Measurements from ENCODE around the gene GRID1.

DNA sequence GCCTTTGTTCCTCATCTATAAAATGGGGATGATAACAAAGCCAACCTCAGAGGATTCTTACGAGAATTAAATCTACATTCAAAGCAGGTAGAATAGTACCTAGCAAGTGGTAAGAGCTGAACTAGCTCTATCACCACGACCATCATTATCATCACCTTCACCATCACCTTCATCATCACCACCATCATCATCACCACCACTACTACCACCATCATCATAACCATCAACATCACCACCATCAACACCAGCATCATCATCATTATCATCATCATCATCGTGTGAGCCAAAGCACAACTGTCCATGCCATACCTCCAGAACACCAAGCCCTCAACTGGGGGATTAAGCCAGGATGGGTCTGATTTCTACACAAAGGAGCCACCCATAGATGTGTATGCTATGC lies 206.8 kb downstream of the GRID1 start:
- TF ChIP-seq GATA2 (IDR thresholded peaks at IDR 0.05; ENCODE audit: low read depth, low read length) (no peak), GATA3 (IDR thresholded peaks at IDR 0.05; ENCODE audit: low read depth, low read length) (no peak)

All from SH-SY5Y (cell line).